Hematopoietic multipotent progenitor cell treated with erythropoietin and hydrocortisone succinate and interleukin-3 and kit ligand, for 6 days (in vitro differentiated cells): Measurements from ENCODE around the gene C1orf74.

Experiments used
- DNase-seq: peaks from one replicate; pipeline ENCODE4 v3.0.0-alpha.2; 2015

Gene C1orf74

DNA sequence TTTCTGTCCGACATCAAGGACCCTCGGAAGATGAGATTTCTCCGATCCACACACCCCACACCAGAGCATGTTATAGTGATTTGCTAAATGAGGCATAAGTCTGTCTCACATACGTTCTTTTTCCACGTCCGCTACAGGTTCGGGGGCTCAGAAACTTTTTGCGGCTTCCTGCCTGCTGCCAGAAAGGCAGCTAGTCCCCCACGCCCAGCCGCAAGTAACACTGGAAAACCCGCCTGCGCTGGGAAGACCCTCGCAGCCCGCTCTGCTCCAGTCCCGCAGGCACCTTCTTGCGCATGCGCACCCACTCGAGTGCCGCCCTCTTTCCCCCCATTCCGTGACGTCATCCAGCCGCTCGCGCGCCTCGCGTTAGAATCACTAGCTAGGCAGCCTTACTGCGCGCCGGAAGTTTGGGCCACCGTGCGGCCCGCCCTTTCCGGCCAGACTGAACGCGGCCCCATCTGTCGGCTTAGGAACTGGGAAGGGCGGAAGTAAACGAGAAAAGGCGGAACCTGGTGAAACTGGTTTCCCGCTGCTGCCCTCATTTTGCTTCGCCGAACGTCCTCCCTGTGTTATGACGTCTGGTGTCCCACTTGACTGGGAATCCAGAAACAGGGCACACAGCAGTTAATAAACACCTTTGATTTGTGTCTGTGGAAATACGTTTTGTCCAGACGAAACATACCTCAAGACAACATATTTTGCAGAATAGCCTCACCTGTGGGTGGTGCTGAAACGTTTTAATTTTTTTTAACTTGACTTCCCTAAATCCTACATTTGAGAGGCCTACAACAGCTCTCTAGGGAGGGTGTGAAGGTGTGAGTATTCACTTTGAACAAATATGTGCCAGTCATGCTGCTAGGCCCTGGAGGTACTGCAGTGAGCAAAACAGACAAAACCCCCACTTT is at the start of gene C1orf74:
C1orf74 (minus strand) TSS at position 295 of the 905 bp plus-strand sequence. CDS start 925 bp downstream, outside the sequence.
- peak; percentile 99 for DNase-seq

DNA sequence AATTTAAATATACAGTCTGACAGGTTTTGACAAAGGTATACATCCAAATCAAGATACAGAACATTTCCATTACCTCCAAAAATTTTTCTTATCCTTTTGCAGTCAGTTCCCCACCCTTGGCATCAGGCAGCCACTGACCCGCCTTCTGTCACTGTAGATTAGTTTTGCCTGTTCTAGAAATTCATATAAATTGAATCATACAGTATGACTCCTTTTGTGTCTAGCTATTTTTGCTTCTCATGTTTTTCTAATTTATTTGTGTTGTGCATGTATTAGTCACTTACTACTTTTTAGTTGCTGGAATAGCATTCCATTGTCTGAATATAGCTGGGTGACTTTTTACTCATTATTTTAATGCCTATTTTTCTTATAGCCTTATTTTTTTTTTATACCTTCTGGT is 47.3 kb upstream of the C1orf74 start:
- DNase-seq: no peak

DNA sequence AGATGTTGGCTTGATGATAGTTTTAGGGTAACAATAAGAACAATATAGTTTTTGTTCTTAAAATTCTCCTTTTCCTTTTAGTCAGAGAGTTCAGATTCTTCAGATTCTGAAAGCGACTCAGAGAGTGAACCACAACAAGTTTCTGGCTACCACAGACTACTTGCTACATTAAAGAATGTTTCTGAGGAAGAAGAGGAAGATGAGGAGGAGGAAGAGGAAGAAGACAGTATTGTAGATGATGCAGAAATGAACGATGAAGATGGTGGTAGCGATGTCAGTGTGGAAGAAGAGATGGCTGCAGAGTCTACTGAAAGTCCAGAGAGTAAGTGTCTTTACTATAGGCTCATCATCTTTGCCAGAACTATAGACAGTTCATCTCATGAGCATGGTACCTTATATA is 46.4 kb upstream of the C1orf74 start:
- DNase-seq: no peak

DNA sequence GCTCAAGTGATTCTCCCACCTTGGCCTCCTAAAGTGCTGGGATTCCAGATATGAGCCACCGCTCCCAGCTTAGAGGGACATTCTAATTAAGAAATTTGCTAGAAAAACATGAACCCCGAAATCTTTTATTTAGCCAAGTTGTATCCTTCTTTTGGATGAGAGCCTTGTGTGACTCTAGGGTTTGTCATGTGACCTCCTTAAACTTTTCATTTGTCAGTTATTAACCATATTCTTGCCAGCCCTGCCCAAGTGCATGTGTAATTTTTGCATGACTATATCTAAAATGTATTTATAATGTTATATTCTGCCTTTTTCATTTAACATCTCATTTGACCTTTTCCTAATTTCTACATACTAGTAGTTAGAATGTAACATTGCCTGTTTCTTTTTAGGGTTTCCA is 45.4 kb upstream of the C1orf74 start:
- DNase-seq: no peak

GRCh38 chr1:209827384-209828262 is 43.3 kb upstream of the C1orf74 start, which contains the start of gene UTP25:
UTP25 (plus strand) TSS chr1:209827972; CDS start chr1:209828064, 92 bp downstream.
- DNase-seq: peak; percentile 98

- no peak for DNase-seq
Observed at GRCh38 chr1:209825591-209826434, 41.5 kb upstream of the C1orf74 start.

- peak; percentile 84 for DNase-seq
Observed at GRCh38 chr1:209823143-209824041, 39.0 kb upstream of the C1orf74 start.

DNA sequence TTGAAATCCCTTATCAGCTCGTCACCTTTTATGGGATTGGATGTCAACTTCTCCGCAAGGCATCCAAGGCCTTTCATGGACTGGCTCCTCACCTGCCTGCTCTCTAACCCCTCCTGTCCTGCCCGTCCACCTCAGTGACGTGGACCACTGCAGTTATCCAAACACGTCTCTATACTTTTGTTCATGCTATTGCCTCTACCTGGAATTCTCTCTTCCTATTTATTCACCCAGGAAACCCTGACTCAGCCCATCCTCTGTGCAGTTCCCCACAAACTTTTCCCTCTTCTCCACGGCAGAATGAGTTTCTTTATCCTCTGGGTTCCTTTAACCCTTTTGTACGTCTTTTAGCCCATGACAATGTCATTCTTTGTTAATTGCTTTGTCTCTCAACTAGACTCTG is 38.3 kb upstream of the C1orf74 start:
- no peak for DNase-seq

- DNase-seq: no peak
Observed at GRCh38 chr1:209820986-209821385, 36.6 kb upstream of the C1orf74 start.

DNA sequence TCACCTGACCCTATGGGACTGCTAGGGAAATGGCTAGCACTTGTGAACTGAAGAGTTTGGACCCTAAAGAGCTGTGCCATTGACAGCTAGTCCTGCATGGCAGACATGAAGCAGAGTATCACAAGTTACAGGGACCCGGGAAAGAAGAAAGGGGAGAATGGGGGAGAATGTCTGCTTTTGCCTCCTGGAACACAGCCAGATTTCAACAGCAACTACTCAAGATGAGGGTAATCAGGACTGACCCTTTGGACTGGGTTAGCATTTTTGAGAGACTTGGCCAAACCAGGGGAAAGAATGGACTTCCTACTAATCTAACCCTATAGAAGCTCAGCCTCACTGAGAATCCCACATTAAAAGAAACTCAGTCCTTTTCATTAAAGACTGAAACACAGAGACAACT is 34.7 kb upstream of the C1orf74 start:
- no peak for DNase-seq

DNA sequence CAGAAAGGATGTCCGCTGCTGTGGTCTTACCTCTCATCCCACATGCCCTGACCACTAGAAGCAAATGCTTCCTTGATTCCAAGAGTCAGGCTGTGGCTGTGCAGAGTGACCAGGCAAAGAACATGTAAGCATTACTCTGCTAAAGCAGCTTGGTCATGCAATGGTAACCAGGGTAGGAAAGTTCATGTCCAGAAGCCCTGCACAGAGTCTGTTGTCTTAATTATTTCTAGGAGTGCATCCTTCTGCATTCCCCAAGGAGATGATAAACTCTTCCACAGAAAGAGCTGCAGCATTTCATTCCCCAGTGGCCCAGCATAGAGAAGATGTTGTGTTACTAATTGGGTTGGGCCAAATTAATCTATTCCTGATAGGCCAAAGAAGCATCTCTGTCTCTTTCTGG is 33.3 kb upstream of the C1orf74 start:
- DNase-seq: no peak

- no peak for DNase-seq
Observed at GRCh38 chr1:209816923-209817322, 32.6 kb upstream of the C1orf74 start.

DNA sequence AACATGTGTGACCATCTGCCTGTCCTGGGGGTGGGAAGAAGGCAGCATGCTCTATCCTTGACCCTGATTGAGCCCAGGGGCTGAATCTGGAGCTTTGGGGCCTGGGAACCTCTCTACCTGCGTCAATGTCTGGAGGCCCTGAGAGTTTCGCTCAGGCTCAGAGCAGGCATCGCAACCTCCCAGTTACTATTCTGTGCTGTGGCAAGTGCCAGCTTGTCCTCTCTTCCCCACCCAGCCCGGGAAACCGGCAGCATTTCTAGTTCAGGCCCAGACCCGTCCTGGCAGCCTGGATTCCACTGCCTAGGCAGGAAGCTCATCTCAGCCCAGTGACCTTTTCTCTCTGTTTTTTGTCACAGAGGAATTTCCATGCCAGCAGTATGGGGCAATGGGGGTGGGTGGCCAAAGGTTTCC is 31.6 kb upstream of the C1orf74 start:
- no peak for DNase-seq

- no peak for DNase-seq
Observed at GRCh38 chr1:209815490-209815889, 31.1 kb upstream of the C1orf74 start.

- no peak for DNase-seq
Observed at GRCh38 chr1:209813902-209814301, 29.5 kb upstream of the C1orf74 start.

DNA sequence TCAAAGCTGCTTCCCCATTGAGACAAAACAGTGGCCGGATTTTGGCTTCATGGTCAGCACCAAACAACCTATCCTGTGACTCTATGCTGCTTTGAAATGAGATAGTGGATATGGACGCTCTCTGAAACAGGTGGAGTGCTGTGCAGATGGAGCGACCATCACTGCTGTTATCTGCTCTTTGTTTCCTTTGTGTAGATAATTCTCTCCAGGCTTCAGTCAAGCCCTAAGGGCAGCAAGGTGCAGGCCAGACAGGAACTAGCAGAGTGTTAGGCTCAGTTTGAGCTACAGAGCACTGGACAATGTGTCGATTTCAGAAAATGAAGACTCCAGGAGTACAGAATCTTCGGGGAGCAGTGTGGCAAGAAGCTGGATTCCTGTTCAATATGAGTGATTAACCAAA is 26.4 kb upstream of the C1orf74 start:
- DNase-seq: no peak

DNA sequence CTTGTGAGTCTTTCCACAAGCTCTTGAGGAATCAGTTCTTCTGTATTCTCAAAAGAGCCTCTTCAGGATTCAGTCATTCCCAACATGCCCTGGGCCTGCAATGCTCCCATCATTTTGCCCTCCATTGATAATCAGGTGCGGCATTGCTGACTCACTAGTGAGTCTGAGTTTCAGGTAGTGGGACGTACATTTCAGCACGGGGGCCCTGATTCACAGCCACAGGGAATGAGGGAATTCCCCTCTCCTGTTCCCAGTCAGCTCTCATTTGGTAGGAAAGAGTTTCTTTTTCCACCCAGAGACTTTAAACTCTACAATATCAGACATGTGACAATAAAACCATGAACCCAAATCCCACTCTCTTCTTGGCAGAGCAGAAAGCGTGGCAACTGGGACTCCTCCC is 25.3 kb upstream of the C1orf74 start:
- no peak for DNase-seq

GRCh38 chr1:209808059-209808581 is 23.8 kb upstream of the C1orf74 start:
- DNase-seq: peak; percentile 81

DNA sequence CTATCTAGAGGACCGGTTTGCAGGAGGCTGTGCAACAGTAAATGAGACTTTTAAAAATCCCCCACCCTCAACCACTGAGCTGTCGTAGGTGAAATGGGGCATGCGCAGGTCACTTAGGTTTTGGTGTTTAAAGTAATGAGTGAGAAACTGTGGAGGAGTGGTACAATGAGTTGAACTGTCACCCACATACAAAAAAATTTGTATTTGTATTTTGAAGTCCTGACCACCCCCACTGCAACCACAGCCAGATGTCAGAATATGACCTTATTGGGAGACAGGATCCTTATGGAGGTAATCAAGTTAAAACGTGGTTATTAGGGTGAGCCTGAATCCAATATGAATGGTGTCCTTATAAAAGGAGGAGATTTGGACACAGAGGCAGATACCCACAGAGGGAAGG is 23.1 kb upstream of the C1orf74 start:
- no peak for DNase-seq

DNA sequence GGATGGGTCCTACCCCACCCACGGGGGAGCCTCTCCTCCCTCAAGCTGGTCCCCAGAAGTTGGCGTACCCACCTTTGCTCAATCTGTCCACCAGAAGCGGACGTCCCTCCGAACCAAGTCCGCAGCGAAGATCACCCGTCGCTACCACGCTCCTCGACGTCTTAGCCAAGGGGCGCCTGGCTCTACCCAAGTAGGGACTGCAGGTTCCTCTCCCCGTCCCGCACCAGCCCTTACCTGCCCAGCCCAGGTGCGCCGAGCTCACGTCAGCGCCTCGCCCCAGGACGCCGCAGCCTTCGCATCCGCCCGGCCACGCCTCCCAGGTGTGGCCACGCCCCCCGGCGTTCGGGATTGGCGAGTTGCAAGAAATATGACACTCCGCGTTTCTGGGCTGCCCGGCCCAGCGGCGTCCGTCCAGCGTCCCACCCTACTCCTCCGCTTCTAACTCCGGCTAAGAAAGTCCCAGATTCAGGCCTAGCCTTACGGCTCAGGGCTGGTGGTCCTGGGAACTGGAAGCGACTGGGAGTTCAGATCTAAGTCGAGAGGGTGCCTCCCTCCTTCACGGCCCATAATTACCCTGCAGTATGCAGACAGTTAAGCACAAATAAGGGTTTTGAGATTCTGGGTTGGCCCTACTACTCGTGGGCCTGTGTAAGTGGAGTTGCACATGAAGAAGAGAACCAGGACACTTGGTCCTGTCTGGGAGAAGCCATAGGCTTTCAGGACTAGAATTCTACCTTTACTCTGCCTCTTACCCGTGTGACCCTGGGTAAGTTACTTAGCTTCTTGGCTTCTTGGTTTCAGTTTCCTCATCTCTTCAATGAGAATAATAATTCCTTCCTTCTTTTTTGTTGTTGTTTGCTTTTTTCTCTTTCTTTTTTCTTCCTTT is 21.8 kb upstream of the C1orf74 start, which contains the start of gene IRF6:
IRF6 (minus strand) TSS at position 268 of the 886 bp plus-strand sequence. CDS start 4,729 bp downstream, outside the sequence.
- DNase-seq: peak; percentile 93
